SK-N-SH (cell line): Measurements from ENCODE around the gene CRELD2. TPM values are rescaled to one million over a fixed set of nuclear protein-coding genes. Genes with fewer than 3 reads are reported as not detected.

Experiments used
- CTCF ChIA-PET: fragments of 300-600, 350-600 bp; formaldehyde crosslinking; extraction: SDS; loops from one replicate; lab custom pipeline; 2021; lab: Yijun Ruan, JAX
- POLR2A ChIA-PET: fragments of 350-600 bp; sonication (Branson Sonifier 250); formaldehyde crosslinking; extraction: SDS; loops from one replicate; lab custom pipeline; 2020; ENCODE audit warnings: antibody characterized with exemption, inconsistent platforms; lab: Yijun Ruan, JAX
- DNase-seq: peaks from one replicate; pipeline ENCODE4 v3.0.0; 2012
- H2AFZ ChIP-seq: fragments of 200-600 bp; sonication (generic); 2 replicates; pipeline ENCODE4 v1.8.1; 2016; ENCODE audit warnings: antibody characterized with exemption, mild to moderate bottlenecking, low read depth
- H3F3A ChIP-seq: fragments of 200-600 bp; sonication (generic); replicated peaks from 2 replicates; pipeline ENCODE3; 2016; ENCODE audit warnings: antibody characterized with exemption, mild to moderate bottlenecking; ENCODE audit not compliant: insufficient read depth
- H3K27ac ChIP-seq, 2 experiments: fragments of 200-500 bp in 1 of 2; fragments of 200-600 bp in 1 of 2; sonication (Bioruptor generic) in 1 of 2; sonication (generic), shearing (Covaris generic) in 1 of 2; 2 replicates each; pipeline versions ENCODE4 v1.5.1 to v1.6.1; 2014 to 2016; ENCODE audit warnings: low read depth in 2 of 2, inconsistent platforms in 1 of 2, low read length in 1 of 2, mild to moderate bottlenecking in 1 of 2, mixed read lengths in 1 of 2
- H3K27me3 ChIP-seq: fragments of 200-600 bp; sonication (generic), shearing (Covaris generic); 2 replicates; pipeline ENCODE4 v1.6.1; 2016; ENCODE audit warnings: mixed run types; ENCODE audit not compliant: insufficient read depth
- H3K36me3 ChIP-seq, 2 experiments: fragments of 200-500 bp in 1 of 2; fragments of 200-600 bp in 1 of 2; sonication (Bioruptor generic) in 1 of 2; sonication (generic) in 1 of 2; replicated peaks in 1 of 2; 2 replicates each; pipeline versions ENCODE3 to v1.5.1; 2014 to 2016; ENCODE audit warnings: low read length in 1 of 2, mild to moderate bottlenecking in 1 of 2; ENCODE audit not compliant: insufficient read depth in 2 of 2, control insufficient read depth in 1 of 2
- H3K4me1 ChIP-seq, 2 experiments: fragments of 200-500 bp in 1 of 2; fragments of 200-600 bp in 1 of 2; sonication (Bioruptor generic) in 1 of 2; sonication (generic), shearing (Covaris generic) in 1 of 2; 2 replicates each; pipeline versions ENCODE4 v1.5.1 to v1.6.1; 2014 to 2016; ENCODE audit warnings: low read depth in 1 of 2, low read length in 1 of 2, mixed run types in 1 of 2; ENCODE audit not compliant: insufficient read depth in 2 of 2, control insufficient read depth in 1 of 2
- H3K4me2 ChIP-seq: fragments of 200-600 bp; sonication (generic), shearing (Covaris generic); 2 replicates; pipeline ENCODE4 v1.6.1; 2017; ENCODE audit warnings: mixed run types
- H3K4me3 ChIP-seq, 2 experiments: fragments of 200-500 bp in 1 of 2; fragments of 200-600 bp in 1 of 2; sonication (Bioruptor generic) in 1 of 2; sonication (generic), shearing (Covaris generic) in 1 of 2; 2 replicates each; pipeline versions ENCODE4 v1.5.1 to v1.8.1; 2014 to 2016; ENCODE audit warnings: low read depth in 2 of 2, inconsistent platforms in 1 of 2, low read length in 1 of 2, mild to moderate bottlenecking in 1 of 2, mixed read lengths in 1 of 2, moderate library complexity in 1 of 2
- H3K79me2 ChIP-seq: fragments of 200-600 bp; sonication (generic); 2 replicates; pipeline ENCODE4 v1.8.1; 2017; ENCODE audit warnings: mild to moderate bottlenecking; ENCODE audit not compliant: insufficient read depth
- H3K9ac ChIP-seq: fragments of 200-600 bp; sonication (generic); 2 replicates; pipeline ENCODE4 v1.6.1; 2017; ENCODE audit warnings: mixed run types
- H3K9me2 ChIP-seq: fragments of 200-600 bp; sonication (generic); 2 replicates; pipeline ENCODE4 v1.6.1; 2017; ENCODE audit warnings: mixed run types
- H3K9me3 ChIP-seq: fragments of 200-600 bp; sonication (generic); 2 replicates; pipeline ENCODE4 v1.6.1; 2017; ENCODE audit warnings: mixed run types, mild to moderate bottlenecking, moderate library complexity
- H4K20me1 ChIP-seq: fragments of 200-600 bp; sonication (generic); 2 replicates; pipeline ENCODE4 v1.6.1; 2017; ENCODE audit warnings: mild to moderate bottlenecking, mixed run types; ENCODE audit not compliant: insufficient read depth
- EZH2phosphoT487 ChIP-seq: fragments of 200-600 bp; sonication (generic); IDR thresholded peaks from 2 replicates; pipeline ENCODE4 v1.6.1; 2017; ENCODE audit warnings: low read depth, mixed run types, mild to moderate bottlenecking, antibody characterized with exemption, moderate library complexity, borderline replicate concordance
- FOSL2 ChIP-seq: IDR thresholded peaks from 2 replicates; pipeline ENCODE4 v1.4.0; 2012; ENCODE audit warnings: low read depth, mild to moderate bottlenecking, moderate library complexity, borderline replicate concordance
- FOXM1 ChIP-seq: IDR thresholded peaks from 2 replicates; pipeline ENCODE4 v1.4.0; 2012; ENCODE audit warnings: low read depth, mild to moderate bottlenecking
- JUND ChIP-seq: IDR thresholded peaks from 2 replicates; pipeline ENCODE4 v1.4.0; 2012
- MEF2A ChIP-seq: IDR thresholded peaks from 2 replicates; pipeline ENCODE4 v1.4.0; 2012; ENCODE audit warnings: low read depth, borderline replicate concordance
- NRF1 ChIP-seq: IDR thresholded peaks from 2 replicates; pipeline ENCODE4 v1.6.1; 2012; ENCODE audit warnings: low read depth, mild to moderate bottlenecking, low read length
- POLR2AphosphoS5 ChIP-seq: IDR thresholded peaks from 2 replicates; pipeline ENCODE4 v1.6.1; 2012; ENCODE audit warnings: low read depth, low read length
- RAD21 ChIP-seq: IDR thresholded peaks from 2 replicates; pipeline ENCODE4 v1.6.1; 2012; ENCODE audit warnings: mild to moderate bottlenecking, low read length
- RCOR1 ChIP-seq: fragments of 150-350 bp; IDR thresholded peaks from 2 replicates; pipeline ENCODE4 v1.6.1; 2017; ENCODE audit warnings: antibody characterized with exemption, low read length
- RFX5 ChIP-seq: IDR thresholded peaks from 2 replicates; pipeline ENCODE4 v1.6.1; 2012; ENCODE audit warnings: mild to moderate bottlenecking, improper control_type of control experiment, low read length
- RXRA ChIP-seq: IDR thresholded peaks from 2 replicates; pipeline ENCODE4 v1.4.0; 2012; ENCODE audit warnings: low read depth, mild to moderate bottlenecking, borderline replicate concordance
- SIN3A ChIP-seq: IDR thresholded peaks from 2 replicates; pipeline ENCODE4 v1.6.1; 2012; ENCODE audit warnings: low read depth, mild to moderate bottlenecking, low read length, moderate library complexity, borderline replicate concordance
- SMC3 ChIP-seq: IDR thresholded peaks from 2 replicates; pipeline ENCODE4 v1.6.1; 2012; ENCODE audit warnings: low read depth, low read length, improper control_type of control experiment
- TCF12 ChIP-seq: IDR thresholded peaks from 2 replicates; pipeline ENCODE4 v1.4.0; 2012
- TEAD4 ChIP-seq: IDR thresholded peaks from 2 replicates; pipeline ENCODE4 v1.4.0; 2012; ENCODE audit warnings: mild to moderate bottlenecking, borderline replicate concordance; ENCODE audit not compliant: insufficient read depth
- YY1 ChIP-seq: IDR thresholded peaks from 2 replicates; pipeline ENCODE4 v1.4.0; 2012; ENCODE audit warnings: low read depth, mild to moderate bottlenecking
- WGBS: methylation state at CpG from one replicate; pipeline ENCODE4 v1.1.6; 2017; ENCODE audit warnings: low lambda C conversion rate; 5-methylcytosine and 5-hydroxymethylcytosine counted together
- polyA plus RNA-seq, 3 experiments: library from polyadenylated mRNA; depleted of rRNA; stranded (reverse); fragments of >200 nt; gene quantifications; 2 replicates each; pipeline ENCODE4 v1.2.3, GENCODE V29; 2012
- TF ChIP-seq, protein P1 (sequence below): fragments of 150-350 bp; IDR thresholded peaks from 2 replicates; pipeline ENCODE4 v1.6.1; 2016; ENCODE audit warnings: mild to moderate bottlenecking, low read depth, low read length
- TF ChIP-seq, protein P2 (sequence below): IDR thresholded peaks from 2 replicates; pipeline ENCODE4; 2012
- TF ChIP-seq, protein P3 (sequence below): IDR thresholded peaks from 2 replicates; pipeline ENCODE4 v1.6.1; 2012; ENCODE audit warnings: mild to moderate bottlenecking, low read depth, low read length, moderate library complexity
- TF ChIP-seq, protein P4 (sequence below): IDR thresholded peaks from 2 replicates; pipeline ENCODE4 v1.4.0; 2012; ENCODE audit warnings: low read depth

CRELD2 gene
- polyA plus RNA-seq, 1 of the 3 experiments (the other 2 are of a cell fraction): 113 TPM

DNA sequence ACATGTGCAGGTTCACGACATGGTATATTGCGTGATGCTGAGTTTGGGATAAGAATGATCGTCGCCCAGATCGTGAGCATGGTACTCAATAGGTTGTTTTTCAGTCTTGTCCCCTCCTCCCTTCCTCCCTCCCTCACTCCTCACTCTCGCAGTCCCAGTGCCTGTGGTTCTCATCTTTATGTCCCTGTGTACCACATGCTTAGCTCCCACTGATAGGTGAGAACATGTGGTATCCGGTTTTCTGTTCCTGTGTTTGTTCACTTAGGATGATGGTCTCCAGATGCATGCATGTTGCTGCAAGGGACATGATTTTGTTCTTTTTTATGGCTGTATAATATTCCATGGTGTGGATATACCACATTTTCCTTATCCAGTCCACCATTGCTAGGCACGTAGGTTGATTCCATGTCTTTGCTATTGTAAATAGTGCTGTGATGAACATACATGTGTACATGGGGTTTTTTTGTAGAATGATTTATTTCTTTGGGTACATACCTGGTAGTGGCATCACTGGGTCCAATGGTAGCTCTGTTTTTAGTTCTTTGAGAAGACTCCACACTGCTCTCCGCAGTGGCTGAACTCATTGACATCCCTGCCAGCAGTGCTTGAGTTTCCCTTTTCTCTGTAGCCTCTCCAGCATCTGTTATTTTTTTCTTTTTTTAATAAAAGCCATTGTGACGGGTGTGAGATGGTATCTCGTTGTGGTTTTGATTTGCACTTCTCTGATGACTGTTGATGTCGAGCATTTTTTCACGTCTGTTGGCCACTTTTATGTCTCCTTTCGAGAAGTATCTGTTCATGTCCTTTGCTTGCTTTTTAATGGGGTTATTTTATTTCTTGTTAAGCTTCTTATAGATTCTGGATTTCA lies 48.4 kb upstream of the CRELD2 start:
- peaks cover 100% of the 10 kb centered on the region for H3K79me2 ChIP-seq
- H3F3A ChIP-seq: no peaks in the 10 kb centered on the region
- no peak for DNase-seq
- peaks cover 0 to 22% of the 10 kb centered on the region in 2 experiments for H3K36me3 ChIP-seq
- peaks cover 3% of the 10 kb centered on the region; the same call in 1 of the 2 replicates for H3K9me3 ChIP-seq
- peaks cover 40% of the 10 kb centered on the region for H4K20me1 ChIP-seq
- no peak overlapping the region; a peak in 1 of 4 replicates for H3K4me3 ChIP-seq
- TF ChIP-seq POLR2AphosphoS5 (no peak), SMC3 (no peak), RFX5 (no peak), RXRA (no peak), RAD21 (no peak), MEF2A (no peak), YY1 (no peak), JUND (no peak), NRF1 (no peak), TEAD4 (no peak), SIN3A (no peak), TCF12 (no peak), RCOR1 (no peak)
- TF ChIP-seq, protein P1, sequence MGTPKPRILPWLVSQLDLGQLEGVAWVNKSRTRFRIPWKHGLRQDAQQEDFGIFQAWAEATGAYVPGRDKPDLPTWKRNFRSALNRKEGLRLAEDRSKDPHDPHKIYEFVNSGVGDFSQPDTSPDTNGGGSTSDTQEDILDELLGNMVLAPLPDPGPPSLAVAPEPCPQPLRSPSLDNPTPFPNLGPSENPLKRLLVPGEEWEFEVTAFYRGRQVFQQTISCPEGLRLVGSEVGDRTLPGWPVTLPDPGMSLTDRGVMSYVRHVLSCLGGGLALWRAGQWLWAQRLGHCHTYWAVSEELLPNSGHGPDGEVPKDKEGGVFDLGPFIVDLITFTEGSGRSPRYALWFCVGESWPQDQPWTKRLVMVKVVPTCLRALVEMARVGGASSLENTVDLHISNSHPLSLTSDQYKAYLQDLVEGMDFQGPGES: no peak
- TF ChIP-seq, protein P2, sequence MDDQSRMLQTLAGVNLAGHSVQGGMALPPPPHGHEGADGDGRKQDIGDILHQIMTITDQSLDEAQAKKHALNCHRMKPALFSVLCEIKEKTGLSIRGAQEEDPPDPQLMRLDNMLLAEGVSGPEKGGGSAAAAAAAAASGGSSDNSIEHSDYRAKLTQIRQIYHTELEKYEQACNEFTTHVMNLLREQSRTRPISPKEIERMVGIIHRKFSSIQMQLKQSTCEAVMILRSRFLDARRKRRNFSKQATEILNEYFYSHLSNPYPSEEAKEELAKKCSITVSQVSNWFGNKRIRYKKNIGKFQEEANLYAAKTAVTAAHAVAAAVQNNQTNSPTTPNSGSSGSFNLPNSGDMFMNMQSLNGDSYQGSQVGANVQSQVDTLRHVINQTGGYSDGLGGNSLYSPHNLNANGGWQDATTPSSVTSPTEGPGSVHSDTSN: no peak
- TF ChIP-seq, all 33 proteins: peak for 0
- Histone ChIP-seq H3K9ac (no peak overlapping the region), H3K27me3 (no peaks in the 10 kb centered on the region), H3K9me2 (no peaks in the 10 kb centered on the region), H3K4me2 (no peak overlapping the region), H3K27ac (no peak overlapping the region), H3K4me1 (no peaks in the 10 kb centered on the region), H2AFZ (no peak overlapping the region)
- 94% methylated on average over 14 of the region's 14 CpGs for WGBS
- ChIA-PET POLR2A (no interaction called here), CTCF (interaction anchor here (1.6 kb wide), 1 partner anchor 10 kb away, joined by 4 read pairs; no protein-coding TSS in a partner anchor)

DNA sequence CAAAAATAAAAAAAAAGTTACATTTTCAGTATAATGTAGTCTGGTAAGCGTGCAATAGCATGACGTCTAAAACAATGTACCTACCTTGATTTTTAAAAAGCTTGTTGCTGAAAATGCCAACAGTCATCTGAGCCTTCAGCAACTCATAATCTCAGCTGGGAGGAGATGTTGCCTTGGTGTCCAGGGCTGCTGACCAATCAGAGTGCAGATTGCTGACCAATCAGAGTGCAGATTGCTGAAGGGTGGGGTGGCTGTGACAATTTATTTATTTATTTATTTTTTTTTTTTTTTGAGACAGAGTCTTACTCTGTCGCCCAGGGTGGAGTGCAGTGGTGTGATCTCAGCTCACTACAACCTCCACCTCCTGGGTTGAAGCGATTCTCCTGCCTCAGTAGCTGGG lies 47.0 kb upstream of the CRELD2 start:
- Histone ChIP-seq H3K79me2 (peaks cover 100% of the 10 kb centered on the region), H3K27ac (no peak overlapping the region), H3F3A (no peaks in the 10 kb centered on the region), H3K9me2 (no peaks in the 10 kb centered on the region), H3K9me3 (peaks cover 3% of the 10 kb centered on the region; the same call in 1 of the 2 replicates), H3K4me3 (no peak overlapping the region), H3K9ac (no peak overlapping the region), H3K36me3 (peaks cover 0 to 19% of the 10 kb centered on the region in 2 experiments), H3K4me1 (no peaks in the 10 kb centered on the region), H3K27me3 (no peaks in the 10 kb centered on the region), H3K4me2 (no peak overlapping the region), H4K20me1 (peaks cover 51% of the 10 kb centered on the region), H2AFZ (no peak overlapping the region)
- POLR2A ChIA-PET: no interaction called here
- CTCF ChIA-PET: interaction anchor here (1.3 to 1.6 kb wide), 2 partner anchors 9 to 15 kb away, joined by 4 read pairs; no protein-coding TSS in a partner anchor
- DNase-seq: no peak
- no peak for TF ChIP-seq TCF12
- no peak for TF ChIP-seq RXRA
- TF ChIP-seq, protein P3, sequence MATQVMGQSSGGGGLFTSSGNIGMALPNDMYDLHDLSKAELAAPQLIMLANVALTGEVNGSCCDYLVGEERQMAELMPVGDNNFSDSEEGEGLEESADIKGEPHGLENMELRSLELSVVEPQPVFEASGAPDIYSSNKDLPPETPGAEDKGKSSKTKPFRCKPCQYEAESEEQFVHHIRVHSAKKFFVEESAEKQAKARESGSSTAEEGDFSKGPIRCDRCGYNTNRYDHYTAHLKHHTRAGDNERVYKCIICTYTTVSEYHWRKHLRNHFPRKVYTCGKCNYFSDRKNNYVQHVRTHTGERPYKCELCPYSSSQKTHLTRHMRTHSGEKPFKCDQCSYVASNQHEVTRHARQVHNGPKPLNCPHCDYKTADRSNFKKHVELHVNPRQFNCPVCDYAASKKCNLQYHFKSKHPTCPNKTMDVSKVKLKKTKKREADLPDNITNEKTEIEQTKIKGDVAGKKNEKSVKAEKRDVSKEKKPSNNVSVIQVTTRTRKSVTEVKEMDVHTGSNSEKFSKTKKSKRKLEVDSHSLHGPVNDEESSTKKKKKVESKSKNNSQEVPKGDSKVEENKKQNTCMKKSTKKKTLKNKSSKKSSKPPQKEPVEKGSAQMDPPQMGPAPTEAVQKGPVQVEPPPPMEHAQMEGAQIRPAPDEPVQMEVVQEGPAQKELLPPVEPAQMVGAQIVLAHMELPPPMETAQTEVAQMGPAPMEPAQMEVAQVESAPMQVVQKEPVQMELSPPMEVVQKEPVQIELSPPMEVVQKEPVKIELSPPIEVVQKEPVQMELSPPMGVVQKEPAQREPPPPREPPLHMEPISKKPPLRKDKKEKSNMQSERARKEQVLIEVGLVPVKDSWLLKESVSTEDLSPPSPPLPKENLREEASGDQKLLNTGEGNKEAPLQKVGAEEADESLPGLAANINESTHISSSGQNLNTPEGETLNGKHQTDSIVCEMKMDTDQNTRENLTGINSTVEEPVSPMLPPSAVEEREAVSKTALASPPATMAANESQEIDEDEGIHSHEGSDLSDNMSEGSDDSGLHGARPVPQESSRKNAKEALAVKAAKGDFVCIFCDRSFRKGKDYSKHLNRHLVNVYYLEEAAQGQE: no peak
- no peak for TF ChIP-seq TEAD4
- TF ChIP-seq FOXM1: no peak
- no peak for TF ChIP-seq EZH2phosphoT487
- TF ChIP-seq, protein P4, sequence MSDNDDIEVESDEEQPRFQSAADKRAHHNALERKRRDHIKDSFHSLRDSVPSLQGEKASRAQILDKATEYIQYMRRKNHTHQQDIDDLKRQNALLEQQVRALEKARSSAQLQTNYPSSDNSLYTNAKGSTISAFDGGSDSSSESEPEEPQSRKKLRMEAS: no peak
- no peak for TF ChIP-seq JUND
- no peak for TF ChIP-seq FOSL2
- 96% methylated on average over 4 of the region's 4 CpGs for WGBS
